Natural killer cell (primary cell): ENCODE measurements around the gene CRAT. TPM values are rescaled to one million over a fixed set of nuclear protein-coding genes. Genes with fewer than 3 reads are reported as not detected.

ENCODE experiments used
- ATAC-seq, 3 donors: fragments of 150-1000 bp in 2 of 3; fragments of 200-7000 bp in 1 of 3; cut with Tn5 transposase; 1 replicate in 1 of 3; 2 replicates in 2 of 3; pipeline ENCODE4 v1.10.0; 2021; ENCODE audit warnings: mild to moderate bottlenecking in 2 of 3, moderate library complexity in 2 of 3
- DNase-seq, 2 donors: peaks; one replicate each; pipeline versions ENCODE4 v3.0.0 to v3.0.0-alpha.2; 2013 to 2021; ENCODE audit warnings: mixed read lengths in 1 of 2
- H3K27ac ChIP-seq: one replicate; pipeline ENCODE4 v1.5.1; 2013; ENCODE audit warnings: mild to moderate bottlenecking, low read length
- H3K27me3 ChIP-seq: one replicate; pipeline ENCODE4 v1.6.1; 2013; ENCODE audit warnings: low read length; ENCODE audit not compliant: control insufficient read depth, insufficient read depth
- H3K36me3 ChIP-seq: one replicate; pipeline ENCODE4 v1.6.1; 2013; ENCODE audit warnings: low read length; ENCODE audit not compliant: control insufficient read depth, insufficient read depth
- H3K4me1 ChIP-seq: one replicate; pipeline ENCODE4 v1.6.1; 2013; ENCODE audit warnings: low read length; ENCODE audit not compliant: control insufficient read depth, insufficient read depth
- H3K4me3 ChIP-seq: one replicate; pipeline ENCODE4 v1.5.1; 2013; ENCODE audit warnings: low read length
- H3K9me3 ChIP-seq: one replicate; pipeline ENCODE4 v1.6.1; 2013; ENCODE audit warnings: low read length; ENCODE audit not compliant: control insufficient read depth, insufficient read depth
- H3K27ac Mint-ChIP-seq, 2 donors: one replicate each; pipeline ENCODE4 v1.8.0; 2022; ENCODE audit warnings: mild to moderate bottlenecking in 2 of 2, mixed read lengths in 2 of 2, moderate library complexity in 1 of 2
- H3K27me3 Mint-ChIP-seq, 2 donors: one replicate each; pipeline ENCODE4 v1.8.0; 2022; ENCODE audit warnings: low read depth in 2 of 2, mixed read lengths in 2 of 2
- H3K36me3 Mint-ChIP-seq: one replicate; pipeline ENCODE4 v1.8.0; 2022; ENCODE audit warnings: mixed read lengths
- H3K4me1 Mint-ChIP-seq, 2 donors: one replicate each; pipeline ENCODE4 v1.8.0; 2022; ENCODE audit warnings: mixed read lengths in 2 of 2
- H3K4me3 Mint-ChIP-seq: one replicate; pipeline ENCODE4 v1.8.0; 2022; ENCODE audit warnings: mild to moderate bottlenecking, moderate library complexity, mixed read lengths
- H3K9me3 Mint-ChIP-seq, 2 donors: one replicate each; pipeline ENCODE4 v1.8.0; 2022; ENCODE audit warnings: mixed read lengths in 2 of 2
- CTCF ChIP-seq: fragments of 200-600 bp; IDR thresholded peaks from one replicate; pipeline ENCODE4 v1.8.0; 2022; ENCODE audit warnings: antibody characterized with exemption
- WGBS: methylation state at CpG from one replicate; pipeline ENCODE4 v1.1.7; 2013; ENCODE audit warnings: missing lambda C conversion rate; ENCODE audit not compliant: insufficient coverage; 5-methylcytosine and 5-hydroxymethylcytosine counted together
- intact Hi-C: fragments of 100-400 bp; cut with micrococcal nuclease; formaldehyde crosslinking; loops from one replicate; pipeline ENCODE4 v1.14.2; 2022
- total RNA-seq, 4 donors: library from RNA; stranded (reverse); fragments of 120-200 nt in 1 of 4; gene quantifications; one replicate each; pipeline versions ENCODE4 v1.2.3 to v1.2.4, GENCODE V29; 2013 to 2022

The CRAT gene
- total RNA-seq, 3 donors from 2014 or later (not counting 1 experiment from before 2014, with no cell fraction given), result 13.5 to 13.8 (median 13.8) TPM

- H3K36me3 ChIP-seq, result no peaks in the 10 kb centered on the region
- peaks cover 17% of the 10 kb centered on the region for H3K4me1 ChIP-seq
- H3K36me3 Mint-ChIP-seq, result no peaks in the 10 kb centered on the region
- H3K4me3 Mint-ChIP-seq, result no peak overlapping the region
- DNase-seq, result no peak
- H3K9me3 Mint-ChIP-seq, result no peaks in the 10 kb centered on the region
- ATAC-seq, result no peak
- no peaks in the 10 kb centered on the region for H3K27me3 Mint-ChIP-seq
- intact Hi-C loops, result no loop called here
- no peaks in the 10 kb centered on the region for H3K9me3 ChIP-seq
- no peak overlapping the region for H3K4me3 ChIP-seq
- peaks cover 5 to 16% of the 10 kb centered on the region in 2 donors for H3K4me1 Mint-ChIP-seq
- H3K27ac ChIP-seq, result no peak overlapping the region
- H3K27ac Mint-ChIP-seq, result no peak overlapping the region
- WGBS, result 96% methylated on average over 8 of the region's 10 CpGs
- no peaks in the 10 kb centered on the region for H3K27me3 ChIP-seq
- TF ChIP-seq CTCF, result no peak
Observed at GRCh38 chr9:129077236-129077635, 33.4 kb downstream of the CRAT start.

- Histone ChIP-seq H3K9me3 (no peaks in the 10 kb centered on the region), H3K36me3 (no peaks in the 10 kb centered on the region), H3K27ac (no peak overlapping the region), H3K27me3 (no peaks in the 10 kb centered on the region), H3K4me1 (peaks cover 16% of the 10 kb centered on the region), H3K4me3 (no peak overlapping the region)
- Mint-ChIP-seq H3K27ac (no peak overlapping the region), H3K9me3 (no peaks in the 10 kb centered on the region), H3K4me3 (no peak overlapping the region), H3K36me3 (no peaks in the 10 kb centered on the region), H3K27me3 (no peaks in the 10 kb centered on the region), H3K4me1 (peaks cover 5 to 13% of the 10 kb centered on the region in 2 donors)
- ATAC-seq (no peak), DNase-seq (no peak)
- WGBS, result 98% methylated on average over 11 of the region's 11 CpGs
- TF ChIP-seq CTCF, result no peak
- intact Hi-C loops, result no loop called here
Observed at GRCh38 chr9:129076640-129077037, 34.0 kb downstream of the CRAT start.

- Mint-ChIP-seq H3K27ac (no peak overlapping the region), H3K27me3 (no peaks in the 10 kb centered on the region)
- 94% methylated on average over 16 of the region's 16 CpGs for WGBS
Observed at GRCh38 chr9:129075996-129076639, 34.5 kb downstream of the CRAT start.

More at GRCh38 chr9:129075996-129076639, 34.5 kb downstream of the CRAT start:
- intact Hi-C loops, result no loop called here
- DNase-seq, result no peak
- no peak overlapping the region for H3K27ac ChIP-seq
- no peaks in the 10 kb centered on the region for H3K27me3 ChIP-seq
- no peak for TF ChIP-seq CTCF
- no peaks in the 10 kb centered on the region for H3K9me3 ChIP-seq
- Mint-ChIP-seq H3K4me3 (no peak overlapping the region), H3K9me3 (no peaks in the 10 kb centered on the region), H3K4me1 (peaks cover 5 to 8% of the 10 kb centered on the region in 2 donors), H3K36me3 (no peaks in the 10 kb centered on the region)
- no peaks in the 10 kb centered on the region for H3K36me3 ChIP-seq
- H3K4me1 ChIP-seq, result peaks cover 18% of the 10 kb centered on the region
- H3K4me3 ChIP-seq, result no peak overlapping the region
- no peak for ATAC-seq
